ENCODE results near the gene MMP8. TPM values are rescaled to one million over a fixed set of nuclear protein-coding genes. Genes with fewer than 3 reads are reported as not detected.

The MMP8 gene
- total RNA-seq, 1 experiment from 2014 or later = not detected

- ATAC-seq = peak; percentile 8; the same call in 1 of the 2 replicates
- POLR2A ChIA-PET (ENCODE audit: unreplicated experiment) = no interaction called here
- intact Hi-C loops (cut with micrococcal nuclease) = loop anchor here (5.0 kb wide), 1 partner anchor 34 kb away; the partner anchor contains the start of gene MMP1
These were observed 38.7 kb upstream of the MMP8 start for GRCh38 chr11:102763440-102763839.

GRCh38 chr11:102762361-102762767 lies 37.6 kb upstream of the MMP8 start:
- CTCF ChIA-PET = interaction anchor here (0.8 kb wide), 1 partner anchor 96 kb away, joined by 4 read pairs; no protein-coding TSS in a partner anchor
- H3F3A ChIP-seq (ENCODE audit: low read length, unreplicated experiment) = no peaks in the 10 kb centered on the region
- no peak overlapping the region for H3K9ac ChIP-seq (ENCODE audit: low read length)
- H3K79me2 ChIP-seq (ENCODE audit: low read length) = no peaks in the 10 kb centered on the region
- no peaks in the 10 kb centered on the region for H3K27me3 ChIP-seq (ENCODE audit: low read length)
- H3K27ac ChIP-seq (ENCODE audit: low read length) = no peak overlapping the region
- POLR2A ChIA-PET (ENCODE audit: unreplicated experiment) = no interaction called here
- peak; percentile 78 for DNase-seq
- no TSS peak for BruUV-seq (replicated peaks)
- peak overlapping the region; percentile 20 for H3K4me2 ChIP-seq (ENCODE audit: low read length)
- no peaks in the 10 kb centered on the region for H3K36me3 ChIP-seq (ENCODE audit: low read depth, low read length)
- no peaks in the 10 kb centered on the region for H3K9me2 ChIP-seq (replicated peaks; ENCODE audit: low read length)
- no peak for TF ChIP-seq EZH2phosphoT487 (IDR thresholded peaks at IDR 0.05; ENCODE audit: borderline replicate concordance, low read length)
- TF ChIP-seq EZH2 (IDR thresholded peaks at IDR 0.05; ENCODE audit: low read length, unreplicated experiment) = no peak
- no peak for TF ChIP-seq CTCF (conservative IDR thresholded peaks at IDR 0.05; ENCODE audit: low read depth, low read length)
- intact Hi-C loops (cut with micrococcal nuclease) = loop anchor here (5.0 kb wide), 1 partner anchor 35 kb away; the partner anchor contains the start of gene MMP1
- no peaks in the 10 kb centered on the region for H4K20me1 ChIP-seq (ENCODE audit: low read length)
- no peak overlapping the region for H2AFZ ChIP-seq (ENCODE audit: low read length)
- no peaks in the 10 kb centered on the region for H3K9me3 ChIP-seq (ENCODE audit: low read length)
- peak; percentile 64 for ATAC-seq
- H3K4me3 ChIP-seq (ENCODE audit: low read length) = no peak overlapping the region
- peaks cover 44% of the 10 kb centered on the region for H3K4me1 ChIP-seq (ENCODE audit: insufficient read depth, low read length)

More at GRCh38 chr11:102763440-102763839, 38.7 kb upstream of the MMP8 start:
- Histone ChIP-seq H4K20me1 (ENCODE audit: low read length) (no peaks in the 10 kb centered on the region), H3K36me3 (ENCODE audit: low read depth, low read length) (no peaks in the 10 kb centered on the region), H3K4me2 (ENCODE audit: low read length) (peak overlapping the region; percentile 39), H3K27me3 (ENCODE audit: low read length) (no peaks in the 10 kb centered on the region), H3K4me1 (ENCODE audit: insufficient read depth, low read length) (peaks cover 44% of the 10 kb centered on the region), H3K9me3 (ENCODE audit: low read length) (no peaks in the 10 kb centered on the region), H3K9me2 (replicated peaks; ENCODE audit: low read length) (no peaks in the 10 kb centered on the region), H3K4me3 (ENCODE audit: low read length) (no peak overlapping the region), H3K9ac (ENCODE audit: low read length) (no peak overlapping the region), H3K27ac (ENCODE audit: low read length) (no peak overlapping the region), H3K79me2 (ENCODE audit: low read length) (no peaks in the 10 kb centered on the region), H2AFZ (ENCODE audit: low read length) (no peak overlapping the region), H3F3A (ENCODE audit: low read length, unreplicated experiment) (no peaks in the 10 kb centered on the region)
- TF ChIP-seq CTCF (conservative IDR thresholded peaks at IDR 0.05; ENCODE audit: low read depth, low read length) (no peak), EZH2 (IDR thresholded peaks at IDR 0.05; ENCODE audit: low read length, unreplicated experiment) (no peak), EZH2phosphoT487 (IDR thresholded peaks at IDR 0.05; ENCODE audit: borderline replicate concordance, low read length) (no peak)
- peak; percentile 68 for DNase-seq
- no TSS peak for BruUV-seq (replicated peaks)
- CTCF ChIA-PET = no interaction called here

- ATAC-seq = no peak
- Histone ChIP-seq H3K36me3 (ENCODE audit: low read depth, low read length) (no peaks in the 10 kb centered on the region), H3F3A (ENCODE audit: low read length, unreplicated experiment) (no peaks in the 10 kb centered on the region), H3K4me1 (ENCODE audit: insufficient read depth, low read length) (peaks cover 44% of the 10 kb centered on the region), H3K9me2 (replicated peaks; ENCODE audit: low read length) (no peaks in the 10 kb centered on the region), H3K27me3 (ENCODE audit: low read length) (no peaks in the 10 kb centered on the region), H4K20me1 (ENCODE audit: low read length) (no peaks in the 10 kb centered on the region), H3K79me2 (ENCODE audit: low read length) (no peaks in the 10 kb centered on the region), H3K4me3 (ENCODE audit: low read length) (no peak overlapping the region), H2AFZ (ENCODE audit: low read length) (no peak overlapping the region), H3K9me3 (ENCODE audit: low read length) (no peaks in the 10 kb centered on the region), H3K9ac (ENCODE audit: low read length) (no peak overlapping the region), H3K4me2 (ENCODE audit: low read length) (peak overlapping the region; percentile 20), H3K27ac (ENCODE audit: low read length) (no peak overlapping the region)
- no TSS peak for BruUV-seq (replicated peaks)
- TF ChIP-seq CTCF (conservative IDR thresholded peaks at IDR 0.05; ENCODE audit: low read depth, low read length) (no peak), EZH2 (IDR thresholded peaks at IDR 0.05; ENCODE audit: low read length, unreplicated experiment) (no peak), EZH2phosphoT487 (IDR thresholded peaks at IDR 0.05; ENCODE audit: borderline replicate concordance, low read length) (no peak)
- no peak for DNase-seq
- ChIA-PET POLR2A (ENCODE audit: unreplicated experiment) (no interaction called here), CTCF (interaction anchor here (0.8 kb wide), 1 partner anchor 95 kb away, joined by 4 read pairs; no protein-coding TSS in a partner anchor)
- intact Hi-C loops (cut with micrococcal nuclease) = loop anchor here (5.0 kb wide), 1 partner anchor 36 kb away; the partner anchor contains the start of gene MMP1
These were observed 37.0 kb upstream of the MMP8 start for GRCh38 chr11:102761646-102762238.

Data from PC-3 (cell line).